ENCODE data around the gene COPS9. TPM values are rescaled to one million over a fixed set of nuclear protein-coding genes. Genes with fewer than 3 reads are reported as not detected.

The COPS9 gene
- total RNA-seq, result 30.6 TPM

DNA sequence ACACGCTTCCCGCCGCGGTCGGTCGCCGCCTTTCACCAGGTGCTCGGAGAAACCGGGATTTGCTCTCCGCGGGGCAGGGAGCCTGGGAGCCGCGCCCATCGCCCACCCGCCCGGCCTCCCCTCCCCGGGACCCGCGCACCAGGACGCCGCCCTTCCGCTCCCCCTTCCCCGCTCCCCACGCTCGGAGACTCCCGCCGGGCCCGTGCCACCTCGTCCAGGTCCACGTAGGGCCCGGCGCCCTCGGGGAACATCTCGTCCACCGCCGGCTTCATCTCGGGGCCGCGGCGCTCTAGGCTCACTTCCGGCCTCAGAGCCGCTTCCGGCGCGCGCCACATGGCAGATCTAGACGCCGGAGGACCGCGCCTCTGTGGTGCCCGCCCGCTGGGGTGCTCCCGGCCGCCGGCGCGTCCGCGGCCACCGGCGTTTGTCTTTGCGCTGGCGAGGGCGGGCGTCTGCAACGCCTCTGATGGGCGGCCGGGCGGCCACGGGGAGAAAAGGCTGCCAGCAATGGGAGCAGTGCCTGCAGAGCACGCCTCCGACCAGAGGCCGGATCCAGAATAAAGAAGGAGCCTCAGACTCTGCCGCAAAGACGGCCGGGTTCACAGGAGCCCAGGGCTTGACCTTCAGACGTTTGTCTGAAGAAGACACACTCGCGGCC lies at the start of gene COPS9:
TSS of gene COPS9 (minus strand) at position 293 of the 658 bp plus-strand sequence. CDS start at position 272, 21 bp downstream.
- H3K4me3 ChIP-seq (ENCODE audit: low read length), result peak within 1 kb of the TSS; percentile 69

DNA sequence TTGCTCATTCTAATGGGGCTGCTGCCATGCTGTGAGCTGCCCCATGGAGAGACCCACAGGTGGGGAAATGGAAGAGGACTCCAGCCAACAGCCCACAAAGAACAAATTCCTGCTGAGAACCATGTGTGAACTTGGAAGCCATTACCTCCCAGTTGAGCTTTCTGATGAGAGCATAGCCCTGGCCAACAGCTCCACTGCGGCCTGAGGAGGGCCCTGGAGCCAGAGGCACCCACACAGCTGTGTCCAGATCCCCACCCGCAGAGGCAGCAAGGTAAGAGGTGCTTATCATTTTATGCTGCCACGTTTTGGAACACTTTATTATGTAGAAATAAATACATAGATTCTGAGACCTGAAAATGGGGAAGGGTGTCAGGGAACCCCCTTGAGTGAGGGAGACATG lies 48.6 kb upstream of the COPS9 start:
- Histone ChIP-seq H3K4me1 (ENCODE audit: insufficient read depth, low read length) (no peaks in the 10 kb centered on the region), H3K4me3 (ENCODE audit: low read length) (no peak overlapping the region), H3K9me3 (ENCODE audit: low read depth, low read length) (no peaks in the 10 kb centered on the region), H3K27me3 (ENCODE audit: insufficient read depth, low read length) (no peaks in the 10 kb centered on the region)

More for the DNA sequence above, at the start of gene COPS9:
- H3K9me3 ChIP-seq (ENCODE audit: low read depth, low read length), result no peaks in the 10 kb centered on the region
- H3K27me3 ChIP-seq (ENCODE audit: insufficient read depth, low read length), result no peaks in the 10 kb centered on the region
- H3K4me1 ChIP-seq (ENCODE audit: insufficient read depth, low read length), result peaks cover 21% of the 10 kb centered on the region

DNA sequence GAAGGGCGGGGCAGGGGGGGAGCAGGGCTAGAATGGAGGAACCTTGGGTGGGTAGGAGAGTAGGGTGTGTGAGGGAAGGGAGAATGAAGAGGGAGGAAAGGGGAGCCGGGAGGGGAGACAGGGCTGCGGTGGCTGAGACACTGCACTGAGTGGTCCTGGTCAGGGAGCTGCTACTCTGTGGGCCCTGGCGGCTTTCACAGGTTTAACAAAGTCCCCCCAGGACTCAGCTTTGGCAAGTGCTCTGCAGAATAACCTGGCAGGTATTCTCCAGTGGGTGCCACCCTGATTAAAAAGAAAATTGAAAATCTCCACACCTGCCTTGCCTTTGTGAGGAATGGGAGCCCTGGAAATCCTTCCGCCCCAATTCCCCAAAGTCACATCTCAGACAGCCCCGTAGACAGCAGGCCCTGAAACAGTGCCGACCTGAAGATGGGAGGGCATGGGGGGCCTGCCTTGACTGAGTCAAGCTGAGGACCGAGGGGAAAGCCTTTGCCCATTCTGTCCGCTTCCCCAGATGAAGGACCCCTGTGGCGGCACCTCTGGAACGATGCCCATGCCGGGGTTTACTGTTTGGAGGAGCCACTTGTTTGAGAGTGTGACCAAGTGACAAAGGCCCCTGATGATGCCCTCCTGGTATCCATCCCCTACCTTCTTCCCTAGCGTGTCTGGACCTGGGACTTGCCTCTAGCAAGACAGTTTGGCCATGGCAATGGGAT lies 47.9 kb upstream of the COPS9 start:
- Histone ChIP-seq H3K27me3 (ENCODE audit: insufficient read depth, low read length) (no peaks in the 10 kb centered on the region), H3K4me3 (ENCODE audit: low read length) (no peak overlapping the region), H3K4me1 (ENCODE audit: insufficient read depth, low read length) (no peaks in the 10 kb centered on the region), H3K9me3 (ENCODE audit: low read depth, low read length) (no peaks in the 10 kb centered on the region)

DNA sequence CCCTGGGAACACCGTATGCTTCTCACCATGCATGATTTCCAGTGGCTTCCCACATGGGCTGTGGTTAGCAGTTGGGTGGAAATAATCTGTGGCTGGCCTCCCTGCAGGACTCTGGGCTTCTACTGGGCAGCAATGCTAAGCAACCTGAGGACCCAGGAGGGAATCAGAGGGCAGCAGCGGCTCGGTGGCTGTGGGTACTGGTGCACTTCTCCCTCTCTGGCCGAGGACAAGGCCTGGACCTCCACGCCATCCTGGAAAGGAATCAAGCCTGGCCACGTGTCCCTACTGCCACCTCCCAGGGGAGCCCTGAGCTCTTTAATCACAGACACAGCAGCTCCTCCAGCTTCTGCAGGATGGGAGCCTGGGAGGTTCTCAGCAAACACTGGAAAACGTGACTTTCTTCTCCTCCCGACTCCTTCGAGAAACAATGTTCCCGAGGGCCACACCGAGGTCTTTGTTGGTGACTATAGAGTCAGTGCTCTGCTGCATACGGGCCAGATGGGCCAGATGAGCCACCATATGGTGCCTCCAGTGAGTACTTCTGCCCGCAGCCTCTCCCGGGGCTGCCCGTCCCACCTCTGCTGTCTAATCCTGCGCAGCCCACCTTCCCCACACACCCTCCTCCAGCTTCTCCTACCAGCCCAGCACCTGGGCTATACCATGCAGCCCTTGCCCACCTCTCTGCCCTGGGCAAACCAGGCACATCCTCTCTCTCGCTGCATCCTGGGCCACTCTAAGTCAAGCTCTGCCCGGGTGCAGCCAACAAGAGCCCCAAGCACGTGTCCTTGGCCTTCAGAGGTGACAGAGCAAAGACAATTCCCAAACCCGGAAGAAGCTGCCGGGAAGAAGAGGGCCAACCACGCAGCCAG lies 47.1 kb upstream of the COPS9 start:
- H3K4me1 ChIP-seq (ENCODE audit: insufficient read depth, low read length), result no peaks in the 10 kb centered on the region
- H3K4me3 ChIP-seq (ENCODE audit: low read length), result no peak overlapping the region
- H3K9me3 ChIP-seq (ENCODE audit: low read depth, low read length), result no peaks in the 10 kb centered on the region
- H3K27me3 ChIP-seq (ENCODE audit: insufficient read depth, low read length), result no peaks in the 10 kb centered on the region

DNA sequence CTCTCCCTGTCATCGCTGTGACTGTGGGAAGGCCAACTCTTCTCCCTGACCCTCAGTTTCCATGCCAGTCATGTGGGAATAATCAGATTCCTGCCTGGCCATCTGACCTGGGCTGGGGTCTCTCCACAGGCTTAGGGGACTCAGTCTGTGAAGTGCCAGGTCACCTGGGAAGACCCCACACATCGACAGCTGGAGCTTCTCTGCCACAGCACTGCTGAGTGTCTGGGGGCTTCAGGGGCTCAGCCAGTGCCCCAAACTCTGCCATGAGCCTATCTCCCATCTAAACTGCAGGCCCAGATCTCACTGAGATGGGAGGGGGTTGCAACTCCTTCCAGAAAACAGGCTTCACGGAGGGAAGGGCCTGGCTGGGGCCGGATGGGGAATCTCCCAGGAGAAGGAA lies 46.4 kb upstream of the COPS9 start:
- Histone ChIP-seq H3K4me3 (ENCODE audit: low read length) (no peak overlapping the region), H3K27me3 (ENCODE audit: insufficient read depth, low read length) (no peaks in the 10 kb centered on the region), H3K4me1 (ENCODE audit: insufficient read depth, low read length) (no peaks in the 10 kb centered on the region), H3K9me3 (ENCODE audit: low read depth, low read length) (no peaks in the 10 kb centered on the region)

DNA sequence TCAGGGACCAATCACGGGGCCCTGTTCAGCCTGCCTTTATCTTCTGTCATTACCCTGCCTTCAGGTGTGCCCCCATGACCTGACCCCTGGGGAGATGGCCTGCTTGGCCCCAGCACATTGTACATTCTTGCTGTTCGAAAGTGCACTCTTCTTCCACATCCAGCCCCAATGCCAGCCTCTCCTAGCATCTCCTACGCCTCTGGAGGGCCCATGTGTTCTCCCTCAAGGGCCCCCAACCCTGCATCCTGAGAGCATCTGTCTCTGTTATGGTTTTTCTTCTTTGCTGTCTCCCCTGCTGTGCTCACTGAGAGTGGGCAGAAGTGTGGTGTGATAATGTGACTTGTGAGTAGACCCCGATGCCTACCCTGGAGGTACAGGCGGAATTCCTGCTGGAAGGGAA lies 45.9 kb upstream of the COPS9 start:
- no peaks in the 10 kb centered on the region for H3K27me3 ChIP-seq (ENCODE audit: insufficient read depth, low read length)

DNA sequence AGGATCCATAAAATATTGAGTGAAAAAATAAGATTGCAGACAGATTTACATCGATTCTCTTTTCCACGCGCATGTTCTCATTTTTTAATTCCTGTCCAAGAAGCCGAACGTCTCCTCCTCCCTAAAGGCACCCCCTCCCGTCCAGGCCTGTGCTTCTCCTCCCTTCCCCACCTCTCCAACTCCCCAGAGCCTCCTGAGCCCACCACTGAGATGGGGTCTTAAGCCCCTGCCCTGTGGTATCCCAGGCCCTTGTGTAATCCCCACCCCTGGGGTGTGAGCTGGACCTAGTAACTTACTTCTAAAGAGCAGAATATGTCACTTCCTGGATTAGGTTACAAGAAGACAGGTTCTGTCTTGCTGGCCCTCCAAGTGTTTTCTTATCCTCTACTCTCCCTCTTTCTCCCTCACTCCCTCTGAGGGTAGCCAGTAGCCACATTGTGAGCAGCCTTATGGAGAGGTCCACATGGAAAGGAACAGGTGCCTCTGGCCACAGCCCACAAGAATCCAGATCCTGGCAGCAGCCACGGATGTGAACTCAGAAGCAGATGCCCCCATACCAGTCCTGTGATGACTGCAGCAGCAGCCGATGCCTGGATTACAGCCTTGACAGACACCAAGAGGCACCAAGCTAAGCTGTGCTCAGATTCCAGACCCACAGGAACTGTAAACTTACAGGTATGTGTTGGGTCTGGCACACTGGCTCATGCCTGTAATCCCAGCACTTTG lies 44.0 kb upstream of the COPS9 start:
- H3K4me1 ChIP-seq (ENCODE audit: insufficient read depth, low read length), result no peaks in the 10 kb centered on the region
- H3K27me3 ChIP-seq (ENCODE audit: insufficient read depth, low read length), result no peaks in the 10 kb centered on the region
- no peak overlapping the region for H3K4me3 ChIP-seq (ENCODE audit: low read length)

More for the DNA sequence above, 45.9 kb upstream of the COPS9 start:
- Histone ChIP-seq H3K9me3 (ENCODE audit: low read depth, low read length) (no peaks in the 10 kb centered on the region), H3K4me1 (ENCODE audit: insufficient read depth, low read length) (no peaks in the 10 kb centered on the region), H3K4me3 (ENCODE audit: low read length) (no peak overlapping the region)

DNA sequence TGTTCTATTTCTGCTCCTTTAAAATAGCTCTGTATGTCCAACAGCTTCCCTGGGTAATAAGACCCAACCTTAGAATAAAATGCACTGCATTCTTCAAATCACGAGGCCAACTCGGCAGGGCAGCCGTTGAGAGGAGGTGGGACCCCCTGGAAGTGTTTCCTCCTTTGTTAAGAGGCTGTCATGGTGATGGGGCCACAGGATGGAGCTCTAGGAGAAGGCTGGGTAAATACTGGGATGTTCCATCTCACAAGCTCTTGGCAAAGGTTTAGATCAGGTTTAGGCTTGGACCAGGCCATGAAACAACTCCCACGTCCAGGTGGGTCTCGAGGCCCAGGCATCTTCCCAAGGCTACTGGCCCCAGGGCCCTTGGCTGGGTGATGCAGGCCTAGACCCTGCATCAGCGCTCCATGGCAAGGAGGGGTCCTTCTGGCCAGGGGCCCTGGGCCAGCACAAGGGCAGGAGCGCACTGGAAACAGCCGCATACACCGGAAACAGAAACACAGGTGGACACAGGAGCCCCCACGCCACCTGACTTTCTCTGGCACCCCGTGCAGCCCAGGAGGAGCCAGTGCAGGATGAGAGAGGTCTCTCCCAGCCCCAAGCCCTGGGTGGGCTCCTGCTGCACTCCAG lies 43.2 kb upstream of the COPS9 start:
- Histone ChIP-seq H3K4me3 (ENCODE audit: low read length) (no peak overlapping the region), H3K27me3 (ENCODE audit: insufficient read depth, low read length) (no peaks in the 10 kb centered on the region), H3K9me3 (ENCODE audit: low read depth, low read length) (no peaks in the 10 kb centered on the region), H3K4me1 (ENCODE audit: insufficient read depth, low read length) (no peaks in the 10 kb centered on the region)

More for the DNA sequence above, 44.0 kb upstream of the COPS9 start:
- H3K9me3 ChIP-seq (ENCODE audit: low read depth, low read length), result no peaks in the 10 kb centered on the region

DNA sequence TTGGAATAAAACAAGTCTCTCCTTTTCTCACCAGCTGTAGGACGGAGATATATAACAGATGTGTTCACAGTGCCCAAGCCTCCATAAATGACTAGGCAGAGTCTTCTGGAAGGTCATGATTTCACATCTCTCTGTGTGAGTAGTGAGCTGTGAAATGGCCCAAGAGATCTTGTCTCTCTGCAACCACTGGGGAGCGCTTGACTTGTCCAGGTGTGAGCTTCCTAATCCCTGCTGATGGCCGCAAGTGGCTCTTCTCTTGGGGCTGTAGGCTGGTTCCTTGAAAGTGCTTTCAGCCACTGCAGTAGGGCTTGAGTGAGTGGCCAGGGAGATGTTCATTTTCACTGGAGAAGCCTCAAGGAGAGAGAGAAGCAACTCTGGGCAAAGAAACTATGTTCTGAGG lies 42.5 kb upstream of the COPS9 start:
- no peaks in the 10 kb centered on the region for H3K4me1 ChIP-seq (ENCODE audit: insufficient read depth, low read length)
- H3K9me3 ChIP-seq (ENCODE audit: low read depth, low read length), result no peaks in the 10 kb centered on the region
- H3K27me3 ChIP-seq (ENCODE audit: insufficient read depth, low read length), result no peaks in the 10 kb centered on the region
- H3K4me3 ChIP-seq (ENCODE audit: low read length), result no peak overlapping the region

DNA sequence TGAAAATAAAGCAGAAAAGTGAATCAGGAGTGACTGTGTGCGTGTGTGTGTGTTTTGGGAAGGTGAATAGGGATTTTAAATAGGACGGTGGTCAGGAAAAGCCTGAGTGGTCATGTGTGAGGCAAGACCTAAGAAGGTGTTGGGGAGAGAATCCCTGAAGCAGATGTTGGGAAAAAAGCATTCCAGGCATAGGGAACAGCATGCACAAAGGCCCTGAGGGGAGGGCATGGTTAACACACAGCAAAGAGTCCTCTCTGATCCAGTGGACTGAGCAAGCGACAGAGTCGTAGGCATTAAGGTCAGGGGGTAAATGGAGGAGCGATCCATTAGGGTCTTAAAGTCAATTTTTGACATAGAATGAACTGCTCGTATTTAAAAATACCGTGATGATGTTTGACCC lies 38.4 kb upstream of the COPS9 start:
- H3K9me3 ChIP-seq (ENCODE audit: low read depth, low read length), result no peaks in the 10 kb centered on the region
- no peaks in the 10 kb centered on the region for H3K27me3 ChIP-seq (ENCODE audit: insufficient read depth, low read length)
- no peak overlapping the region for H3K4me3 ChIP-seq (ENCODE audit: low read length)
- no peaks in the 10 kb centered on the region for H3K4me1 ChIP-seq (ENCODE audit: insufficient read depth, low read length)

DNA sequence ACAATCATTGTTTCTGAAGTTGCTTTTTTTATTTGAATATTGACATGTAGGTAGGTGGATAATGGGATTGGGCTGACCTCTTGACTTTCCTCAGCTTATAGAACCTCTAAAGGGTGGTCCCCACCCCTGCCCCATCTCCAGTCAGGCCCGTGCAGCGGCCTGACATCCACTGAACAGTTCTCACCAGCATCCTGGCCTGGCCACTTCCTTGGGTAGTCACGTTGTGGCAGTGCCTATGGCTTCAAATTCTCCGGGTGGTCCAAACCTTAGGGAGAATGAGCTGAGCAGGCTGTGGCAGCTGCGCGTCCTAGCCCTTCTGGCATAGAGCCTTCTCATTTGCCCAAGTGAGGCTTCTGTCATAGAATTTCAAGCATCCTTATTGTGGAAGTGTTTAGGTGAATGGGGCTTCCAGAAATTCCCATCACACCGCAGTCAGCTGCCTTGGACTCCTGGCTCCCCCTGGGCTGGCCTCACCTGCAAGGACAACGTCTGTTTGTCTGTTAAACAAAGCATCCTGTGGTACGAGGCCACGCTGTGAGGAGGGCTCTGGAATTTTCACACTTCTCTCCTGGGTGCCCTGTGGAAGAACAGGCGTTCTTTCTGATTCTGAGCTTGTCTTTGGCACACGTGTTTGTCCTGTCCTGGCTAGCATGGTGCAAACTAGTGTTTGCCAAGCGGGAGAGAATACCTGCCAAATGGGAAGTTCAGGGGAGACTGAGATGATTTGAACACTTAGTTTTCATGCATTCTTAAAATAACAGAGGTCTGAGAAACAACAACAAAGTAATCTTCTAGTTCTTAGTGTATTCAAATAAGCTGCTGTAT lies 36.2 kb upstream of the COPS9 start:
- no peaks in the 10 kb centered on the region for H3K4me1 ChIP-seq (ENCODE audit: insufficient read depth, low read length)
- no peak overlapping the region for H3K4me3 ChIP-seq (ENCODE audit: low read length)
- no peaks in the 10 kb centered on the region for H3K9me3 ChIP-seq (ENCODE audit: low read depth, low read length)
- no peaks in the 10 kb centered on the region for H3K27me3 ChIP-seq (ENCODE audit: insufficient read depth, low read length)

DNA sequence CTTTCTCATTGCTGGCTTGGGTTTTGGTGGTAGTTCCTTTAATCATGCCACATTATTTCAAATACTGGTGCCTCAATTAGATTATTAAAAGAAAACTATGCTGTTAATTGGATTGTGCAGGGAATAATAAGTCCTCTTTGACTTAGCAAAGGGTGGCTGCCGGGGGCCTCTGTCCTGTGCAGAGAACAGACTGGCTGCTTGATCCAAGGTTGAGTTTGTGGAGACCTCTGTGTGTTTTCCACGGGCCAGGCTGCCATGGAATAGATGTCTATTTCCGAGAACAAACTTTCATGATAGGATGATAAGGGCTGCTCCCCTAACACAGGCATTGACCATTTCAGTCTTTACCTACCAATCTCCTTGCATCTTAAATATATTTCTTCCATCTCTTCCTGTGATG lies 34.8 kb upstream of the COPS9 start:
- no peaks in the 10 kb centered on the region for H3K4me1 ChIP-seq (ENCODE audit: insufficient read depth, low read length)
- H3K4me3 ChIP-seq (ENCODE audit: low read length), result no peak overlapping the region
- H3K27me3 ChIP-seq (ENCODE audit: insufficient read depth, low read length), result no peaks in the 10 kb centered on the region
- H3K9me3 ChIP-seq (ENCODE audit: low read depth, low read length), result no peaks in the 10 kb centered on the region

DNA sequence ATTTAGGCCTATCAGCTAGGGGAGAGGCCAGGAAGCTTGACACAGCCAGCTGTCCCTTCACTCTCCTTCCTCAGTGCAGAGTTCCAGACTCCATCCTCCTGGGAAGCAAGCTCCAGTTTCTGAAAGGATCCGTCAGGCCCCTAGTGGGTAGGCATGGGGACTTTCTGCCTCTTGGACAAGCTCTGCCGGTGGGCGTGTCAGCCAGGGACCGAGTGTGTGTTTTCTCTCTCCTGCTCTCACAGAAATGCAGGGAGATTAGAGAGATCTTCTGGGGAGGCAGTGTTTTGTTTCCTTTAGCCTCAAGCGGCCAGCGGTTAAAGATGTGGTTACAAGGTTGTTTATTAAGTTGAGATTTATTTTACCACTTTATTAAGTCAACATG lies 34.2 kb upstream of the COPS9 start:
- Histone ChIP-seq H3K4me3 (ENCODE audit: low read length) (no peak overlapping the region), H3K4me1 (ENCODE audit: insufficient read depth, low read length) (no peaks in the 10 kb centered on the region), H3K27me3 (ENCODE audit: insufficient read depth, low read length) (no peaks in the 10 kb centered on the region), H3K9me3 (ENCODE audit: low read depth, low read length) (no peaks in the 10 kb centered on the region)
